Ureter (tissue), 1 donor: ENCODE data around the gene MDM2. TPM values are rescaled to one million over a fixed set of nuclear protein-coding genes. Genes with fewer than 3 reads are reported as not detected.

ENCODE experiments used
- total RNA-seq: library from RNA; stranded (reverse); gene quantifications from one replicate; pipeline ENCODE4 v1.2.4, GENCODE V29; 2023
- donor health status: DM: yes; HTN: yes; CAD: no.

The MDM2 gene
- total RNA-seq, 1 donor from 2014 or later: 140 TPM

Other genes starting within 250 kb of the MDM2 start
- gene RAP1B, start 197.3 kb upstream of the MDM2 start, total RNA-seq: 198 TPM
- gene NUP107, start 121.2 kb upstream of the MDM2 start, total RNA-seq: 37.9 TPM
- 13.4 TPM for gene SLC35E3, start 62.0 kb upstream of the MDM2 start, total RNA-seq
- gene CPM, start 125.0 kb downstream of the MDM2 start, total RNA-seq: 35.4 TPM